ENCODE measurements around the gene EYS.
"Not testable (repeated sequence)": the region's sequence is repeated elsewhere in the genome, so short reads cannot be mapped to it uniquely, and the experiment has no call there.

Gene EYS

GRCh38 chr6:63926950-63927927, 1779.8 kb downstream of the EYS start:
- no peak for DNase-seq

DNA sequence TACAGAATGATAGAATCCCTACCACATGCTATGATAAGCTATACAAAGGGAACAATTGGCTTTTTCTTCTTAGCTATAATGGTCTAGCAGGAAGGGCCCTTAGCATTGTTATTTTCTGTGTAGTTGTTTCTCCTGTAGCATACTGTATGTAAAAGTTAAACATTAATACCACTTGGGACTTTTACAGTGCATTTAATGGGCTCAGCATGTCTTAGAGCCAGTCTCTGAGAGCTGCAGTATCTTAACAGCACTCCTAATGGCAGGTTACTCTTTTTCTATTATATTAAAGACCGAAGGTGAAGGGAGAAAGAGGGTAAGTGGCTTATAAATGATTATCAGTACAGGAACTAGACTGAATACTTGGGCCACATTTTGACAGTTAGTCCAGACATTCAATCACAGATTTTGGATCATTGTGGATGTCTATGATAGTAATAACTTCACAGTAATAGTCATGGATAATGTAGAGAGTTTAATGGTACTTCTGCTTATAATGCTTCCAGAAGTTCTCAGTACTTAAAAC, 1780.7 kb downstream of the EYS start:
- no peak for DNase-seq

GRCh38 chr6:63923139-63923739, 1783.8 kb downstream of the EYS start:
- DNase-seq: no peak

DNA sequence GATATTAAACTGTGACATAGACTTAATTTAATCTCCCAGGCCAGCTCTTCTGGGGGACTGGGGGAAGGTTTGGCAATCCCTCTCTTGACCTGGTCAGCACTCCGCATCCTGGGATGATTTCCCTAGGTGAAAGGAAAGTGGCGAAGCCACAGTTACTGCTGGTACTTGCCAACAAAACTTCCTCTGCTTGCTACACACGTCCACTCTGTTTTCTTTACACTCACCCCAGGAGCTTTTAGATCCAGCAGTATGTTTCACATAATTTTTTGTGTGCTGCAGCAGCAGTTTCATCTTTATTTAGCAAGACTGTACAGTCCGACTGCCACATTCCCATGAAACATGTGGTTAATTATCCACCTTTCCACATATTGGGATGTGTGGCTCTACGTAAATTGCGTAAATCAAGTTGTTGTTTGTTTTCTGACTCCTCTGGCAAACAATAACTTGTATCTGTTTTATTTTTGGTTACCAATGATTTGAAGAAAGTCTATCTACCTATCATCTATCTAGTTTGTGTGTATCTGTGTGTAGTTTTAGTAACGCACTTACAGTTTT, 1787.4 kb downstream of the EYS start:
- DNase-seq: no peak

DNA sequence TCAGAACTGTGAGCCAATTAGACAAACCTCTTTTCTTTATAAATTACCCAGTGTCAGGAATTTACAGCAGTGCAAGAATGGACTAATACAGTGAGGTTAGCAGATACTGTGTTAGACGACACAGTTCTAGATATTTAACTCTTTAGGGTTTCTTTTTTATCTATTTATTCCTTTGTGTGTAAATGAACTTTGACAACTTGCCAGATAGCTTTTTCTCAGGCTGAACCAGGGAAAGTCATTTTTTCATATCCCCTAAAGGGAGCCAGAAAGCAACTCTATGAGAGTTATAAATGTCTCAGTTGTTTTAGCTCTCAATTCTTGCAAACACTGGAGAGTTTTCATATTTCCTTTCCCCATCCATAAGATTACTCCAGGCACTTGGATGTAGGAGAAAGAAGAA, 1794.1 kb downstream of the EYS start:
- no peak for DNase-seq

- DNase-seq: no peak
Measured at GRCh38 chr6:63910863-63911551, 1796.0 kb downstream of the EYS start.

DNA sequence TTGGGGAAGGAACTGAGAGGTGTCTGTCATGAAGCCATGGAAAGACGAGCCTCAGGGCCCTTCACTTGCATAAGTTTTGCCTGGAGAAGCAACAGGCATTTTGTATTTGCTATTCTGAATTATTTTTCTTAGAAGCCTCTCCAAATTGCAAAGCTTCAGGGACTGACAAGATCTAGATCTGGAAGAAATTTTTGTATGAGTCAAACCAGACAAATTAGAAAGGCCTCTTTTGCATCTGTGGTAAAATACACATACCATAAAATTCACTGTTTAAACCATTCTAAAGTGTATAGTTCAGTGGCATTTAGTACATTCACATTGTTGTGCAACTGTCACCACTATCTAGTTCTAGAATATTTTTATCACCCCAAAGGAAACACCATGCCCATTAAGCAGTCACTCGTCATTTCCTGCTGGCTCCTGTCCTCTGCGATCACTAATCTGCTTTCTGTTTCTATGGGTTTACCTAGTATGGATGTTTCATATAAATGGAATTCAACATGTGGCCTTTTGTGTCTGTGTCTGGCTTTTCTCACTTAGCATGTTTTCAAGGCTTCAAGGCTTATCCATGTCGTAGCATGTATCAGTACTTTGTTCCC, 1802.3 kb downstream of the EYS start:
- DNase-seq: no peak

GRCh38 chr6:63899550-63899949, 1807.5 kb downstream of the EYS start:
- DNase-seq: no peak

- no peak for DNase-seq
Measured at GRCh38 chr6:63897952-63898351, 1809.1 kb downstream of the EYS start.

DNA sequence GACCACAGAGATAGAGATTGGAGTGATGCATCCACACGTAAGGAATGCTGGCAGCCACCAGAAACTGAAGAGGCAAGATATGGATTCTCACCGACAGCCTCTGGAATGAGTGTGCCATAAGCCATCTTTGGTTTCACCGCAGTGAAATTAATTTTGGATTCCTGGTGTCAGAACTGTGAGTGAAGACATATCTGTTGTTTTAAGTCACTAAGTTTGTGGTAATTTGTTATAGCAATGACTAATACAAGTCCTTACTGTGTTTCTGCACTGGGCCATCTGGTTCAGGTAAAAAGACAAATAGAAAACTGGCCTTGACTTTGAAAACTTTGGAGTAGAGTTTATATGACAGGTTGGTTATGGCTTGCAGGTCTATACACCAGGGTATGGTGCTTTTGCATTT, 1809.6 kb downstream of the EYS start:
- DNase-seq: no peak

DNA sequence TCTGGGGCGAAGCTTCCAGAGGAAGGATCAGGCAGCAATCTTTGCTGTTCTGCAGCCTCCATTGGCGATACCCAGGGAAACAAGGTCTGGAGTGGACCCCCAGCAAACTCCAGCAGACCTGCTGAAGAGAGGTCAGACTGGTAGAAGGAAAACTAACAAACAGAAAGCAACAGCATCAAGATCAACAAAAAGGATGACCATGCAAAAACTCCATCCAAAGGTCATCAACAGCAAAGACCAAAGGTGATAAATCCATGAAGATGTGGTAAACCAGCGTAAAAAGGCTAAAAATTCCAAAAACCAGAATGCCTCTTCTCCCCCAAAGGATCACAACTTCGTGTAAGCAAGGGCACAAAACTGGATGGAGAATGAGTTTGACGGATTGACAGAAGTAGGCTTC, 1818.6 kb downstream of the EYS start:
- DNase-seq: no peak

GRCh38 chr6:63887804-63888203, 1819.2 kb downstream of the EYS start:
- DNase-seq: not testable (repeated sequence)

GRCh38 chr6:63887002-63887751, 1819.8 kb downstream of the EYS start:
- no peak for DNase-seq

DNA sequence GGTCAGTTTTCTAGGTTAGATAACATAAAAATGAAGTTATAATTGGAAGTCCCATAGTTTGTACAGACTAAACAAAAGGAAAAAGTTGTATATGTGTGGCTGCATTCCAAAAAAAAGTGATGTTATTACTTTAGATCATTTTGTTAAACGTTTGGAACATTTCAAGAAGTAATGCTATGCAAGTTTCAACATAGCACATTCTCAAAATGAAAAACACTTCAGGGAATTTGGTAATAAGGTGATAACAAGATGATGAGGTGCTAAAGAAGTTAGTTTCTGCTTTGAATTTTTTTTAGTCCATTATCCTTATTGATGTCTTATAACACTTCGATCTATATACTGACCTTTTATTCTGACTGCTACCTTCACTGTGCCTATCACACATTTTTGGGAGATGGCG, 1820.7 kb downstream of the EYS start:
- no peak for DNase-seq

- no peak for DNase-seq
Measured at GRCh38 chr6:63883597-63883996, 1823.4 kb downstream of the EYS start.

DNA sequence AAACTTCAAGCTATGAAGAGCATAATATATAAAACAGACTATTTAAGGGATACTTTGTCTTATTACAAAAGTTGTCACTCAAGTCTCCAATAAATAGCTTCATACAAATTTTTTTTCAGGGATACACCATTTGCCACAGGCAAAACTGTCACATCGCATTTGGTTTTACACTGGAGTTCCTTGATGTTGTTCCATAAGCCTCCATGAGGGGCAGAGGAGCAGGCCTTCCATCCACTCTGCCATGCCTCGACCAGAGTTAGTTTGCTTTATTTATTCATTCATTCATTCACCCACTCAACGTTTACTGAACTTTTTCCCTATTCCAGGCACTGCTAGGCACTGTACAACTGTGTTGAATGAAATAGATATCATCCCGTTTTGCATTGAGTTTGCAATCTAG, 1824.8 kb downstream of the EYS start:
- no peak for DNase-seq

GRCh38 chr6:63881791-63882190, 1825.2 kb downstream of the EYS start:
- DNase-seq: no peak

DNA sequence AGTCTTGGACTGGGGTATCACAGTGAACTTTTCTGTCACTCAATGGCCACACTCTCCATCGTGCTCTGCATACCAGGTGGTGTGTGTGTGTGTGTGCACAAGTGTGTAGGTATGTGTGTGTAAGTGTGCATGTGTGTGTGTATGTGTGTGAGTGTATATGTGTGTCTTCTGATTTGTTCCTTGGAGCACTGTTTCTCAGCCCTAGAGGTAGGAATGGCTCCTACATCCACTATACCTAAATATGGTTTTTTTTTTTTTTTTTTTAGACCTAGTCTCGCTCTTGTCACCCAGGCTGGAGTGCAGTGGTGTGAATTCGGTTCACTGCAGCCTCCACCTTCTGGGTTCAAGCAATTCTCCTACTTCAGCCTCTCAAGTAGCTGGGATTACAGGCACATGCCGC, 1834.8 kb downstream of the EYS start:
- DNase-seq: no peak

GRCh38 chr6:63868351-63868750, 1838.7 kb downstream of the EYS start:
- DNase-seq: no peak

GRCh38 chr6:63864671-63865318, 1842.2 kb downstream of the EYS start:
- no peak for DNase-seq

DNA sequence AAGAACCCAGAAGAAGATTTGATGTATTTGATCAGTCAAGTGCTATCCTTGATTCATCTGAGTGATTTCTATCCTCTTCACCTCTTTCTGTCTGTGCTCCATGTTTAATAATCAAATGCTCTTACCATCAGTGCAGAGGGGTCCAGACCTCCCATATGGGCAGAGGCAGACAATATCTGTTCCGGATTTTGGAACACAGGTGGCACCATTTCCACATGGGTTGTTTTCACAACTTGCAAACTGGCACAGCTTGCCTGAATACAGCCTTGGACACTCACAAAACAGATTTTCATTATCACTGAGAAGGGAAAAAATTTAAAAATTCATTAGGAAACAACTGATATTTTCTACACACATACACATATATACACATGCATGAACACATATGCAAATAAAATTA, 1843.0 kb downstream of the EYS start:
- DNase-seq: no peak

Measured in activated naive CD4-positive, alpha-beta T cell treated with anti-CD3 and anti-CD28 coated beads, Interleukin-2, amount 50 U/mL, for 16 hours (primary cell).